Activated CD4-positive, alpha-beta T cell treated with anti-CD3 and anti-CD28 coated beads, Interleukin-2, amount 50 U/mL, for 1 hour (primary cell): ENCODE measurements around the gene LAMA3.
A peak's percentile ranks its signal among the peaks of the same experiment; 100 is the strongest.

Source experiments
- DNase-seq: peaks from one replicate; pipeline ENCODE4 v3.0.0-alpha.2; 2020

Gene LAMA3, protein sequence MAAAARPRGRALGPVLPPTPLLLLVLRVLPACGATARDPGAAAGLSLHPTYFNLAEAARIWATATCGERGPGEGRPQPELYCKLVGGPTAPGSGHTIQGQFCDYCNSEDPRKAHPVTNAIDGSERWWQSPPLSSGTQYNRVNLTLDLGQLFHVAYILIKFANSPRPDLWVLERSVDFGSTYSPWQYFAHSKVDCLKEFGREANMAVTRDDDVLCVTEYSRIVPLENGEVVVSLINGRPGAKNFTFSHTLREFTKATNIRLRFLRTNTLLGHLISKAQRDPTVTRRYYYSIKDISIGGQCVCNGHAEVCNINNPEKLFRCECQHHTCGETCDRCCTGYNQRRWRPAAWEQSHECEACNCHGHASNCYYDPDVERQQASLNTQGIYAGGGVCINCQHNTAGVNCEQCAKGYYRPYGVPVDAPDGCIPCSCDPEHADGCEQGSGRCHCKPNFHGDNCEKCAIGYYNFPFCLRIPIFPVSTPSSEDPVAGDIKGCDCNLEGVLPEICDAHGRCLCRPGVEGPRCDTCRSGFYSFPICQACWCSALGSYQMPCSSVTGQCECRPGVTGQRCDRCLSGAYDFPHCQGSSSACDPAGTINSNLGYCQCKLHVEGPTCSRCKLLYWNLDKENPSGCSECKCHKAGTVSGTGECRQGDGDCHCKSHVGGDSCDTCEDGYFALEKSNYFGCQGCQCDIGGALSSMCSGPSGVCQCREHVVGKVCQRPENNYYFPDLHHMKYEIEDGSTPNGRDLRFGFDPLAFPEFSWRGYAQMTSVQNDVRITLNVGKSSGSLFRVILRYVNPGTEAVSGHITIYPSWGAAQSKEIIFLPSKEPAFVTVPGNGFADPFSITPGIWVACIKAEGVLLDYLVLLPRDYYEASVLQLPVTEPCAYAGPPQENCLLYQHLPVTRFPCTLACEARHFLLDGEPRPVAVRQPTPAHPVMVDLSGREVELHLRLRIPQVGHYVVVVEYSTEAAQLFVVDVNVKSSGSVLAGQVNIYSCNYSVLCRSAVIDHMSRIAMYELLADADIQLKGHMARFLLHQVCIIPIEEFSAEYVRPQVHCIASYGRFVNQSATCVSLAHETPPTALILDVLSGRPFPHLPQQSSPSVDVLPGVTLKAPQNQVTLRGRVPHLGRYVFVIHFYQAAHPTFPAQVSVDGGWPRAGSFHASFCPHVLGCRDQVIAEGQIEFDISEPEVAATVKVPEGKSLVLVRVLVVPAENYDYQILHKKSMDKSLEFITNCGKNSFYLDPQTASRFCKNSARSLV (N-terminal part only)

DNA sequence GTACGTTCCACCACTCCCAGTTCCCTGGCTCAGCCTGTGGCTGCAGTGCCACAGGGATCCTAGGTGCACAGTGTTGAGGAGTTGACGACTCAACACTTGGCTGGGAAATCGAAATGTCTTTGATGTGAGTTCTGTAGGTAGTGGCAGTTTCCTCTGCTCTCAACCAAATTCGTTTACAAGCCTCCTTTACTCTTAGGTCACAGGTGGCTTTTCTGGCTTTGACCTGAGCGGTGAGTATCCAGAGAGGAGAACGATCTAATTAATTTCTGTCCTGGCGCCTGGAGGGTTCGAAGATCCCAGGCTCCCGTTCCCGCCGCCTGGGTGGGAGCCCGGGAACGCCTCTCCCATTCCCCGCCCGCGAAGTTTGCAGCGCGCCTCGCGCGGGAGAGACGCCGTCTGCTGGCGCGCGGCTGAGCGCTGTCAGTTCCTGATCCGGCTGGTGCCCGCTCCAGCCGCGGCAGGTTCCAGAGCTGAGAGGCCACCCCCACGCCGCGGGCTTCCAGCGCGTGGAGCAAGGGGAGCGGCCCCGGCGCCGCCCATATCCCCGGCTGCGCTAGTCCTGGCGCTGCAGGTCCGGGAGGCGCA lies at the start of gene LAMA3:
Gene LAMA3, plus strand, starts transcription at position 423 of the 585 bp plus-strand sequence. CDS start 231 bp downstream, outside the sequence.
- peak; percentile 20 for DNase-seq

DNA sequence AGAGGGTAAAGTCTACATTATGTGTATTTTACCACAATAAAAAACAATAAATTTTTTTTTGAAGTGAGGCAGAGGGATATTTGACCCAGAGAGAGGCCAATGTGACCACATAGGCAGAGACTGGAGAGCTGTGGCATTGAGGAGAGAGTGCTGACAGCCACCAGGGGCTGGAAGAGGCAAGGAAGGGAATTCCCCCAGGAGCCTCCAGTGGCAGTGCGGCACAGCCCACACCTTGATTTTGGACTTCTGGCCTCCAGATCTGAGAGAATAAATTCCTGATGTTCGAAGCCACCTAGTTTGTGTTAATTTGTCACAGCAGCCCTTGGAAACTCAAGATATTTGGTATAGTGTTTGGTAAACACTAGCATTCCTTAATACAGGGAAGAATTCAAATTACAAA lies 49.2 kb upstream of the LAMA3 start:
- DNase-seq: no peak

DNA sequence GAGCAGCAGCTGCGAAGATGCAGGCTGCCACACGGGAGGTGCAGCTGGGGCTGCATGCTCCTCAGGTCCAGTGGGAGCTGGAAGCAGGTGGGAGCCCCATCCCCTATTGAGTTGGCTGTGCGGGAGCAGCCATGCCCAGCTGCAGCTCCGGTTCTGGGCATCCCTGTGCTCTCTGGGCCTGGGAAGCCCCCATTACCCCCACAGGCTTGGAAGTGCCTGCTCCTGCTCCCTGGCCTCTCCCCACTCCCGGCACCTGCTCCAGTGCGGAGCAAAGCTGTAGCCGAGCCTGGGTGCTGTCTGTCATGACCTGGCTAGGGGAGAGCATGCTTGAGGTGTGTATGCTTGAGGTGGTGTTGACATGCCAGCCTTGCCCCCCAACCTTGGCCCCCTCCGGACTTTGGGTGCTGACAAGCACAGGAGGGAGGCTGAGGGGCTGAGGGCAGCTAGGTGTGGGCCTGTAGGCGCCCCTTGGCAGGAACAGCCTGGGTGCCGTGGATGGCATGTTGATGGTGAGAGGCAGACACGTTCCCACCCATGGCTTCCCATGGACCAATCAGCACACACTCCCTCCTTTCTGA lies 48.0 kb upstream of the LAMA3 start:
- no peak for DNase-seq

DNA sequence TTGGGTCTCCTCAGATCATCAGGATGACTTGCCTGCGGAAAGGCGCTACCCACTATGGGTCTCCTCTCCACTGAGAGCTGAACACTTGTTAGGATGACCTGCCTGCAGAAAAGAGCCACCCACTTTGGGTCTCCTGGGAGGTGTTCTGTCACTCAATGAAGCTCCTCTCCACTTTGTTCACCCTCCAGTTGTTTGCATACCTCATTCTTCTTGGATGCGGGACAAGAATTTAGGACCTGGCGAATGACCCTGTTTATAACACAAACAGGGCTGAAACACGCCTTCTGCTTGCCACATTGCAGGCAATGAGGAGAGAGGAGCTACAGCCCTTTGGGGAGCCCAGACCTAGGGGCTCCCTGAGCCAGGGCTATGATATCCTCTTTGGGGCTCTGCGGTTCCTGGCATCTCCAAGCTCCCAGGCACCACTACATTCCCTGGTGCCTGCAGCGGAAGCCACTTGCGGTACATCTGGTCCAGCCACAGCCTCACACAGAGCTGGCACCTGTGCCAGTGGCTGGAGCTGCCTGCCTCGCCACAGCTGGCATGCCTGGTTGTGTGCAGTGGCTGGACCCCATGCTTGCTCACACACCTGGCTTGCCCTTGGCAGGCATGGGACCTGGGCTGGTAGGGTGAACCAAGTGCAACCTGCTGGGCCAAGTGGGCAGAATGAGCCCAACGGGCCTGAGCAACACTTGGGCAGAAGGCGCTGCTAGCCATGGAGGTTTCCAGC lies 47.2 kb upstream of the LAMA3 start:
- DNase-seq: no peak

DNA sequence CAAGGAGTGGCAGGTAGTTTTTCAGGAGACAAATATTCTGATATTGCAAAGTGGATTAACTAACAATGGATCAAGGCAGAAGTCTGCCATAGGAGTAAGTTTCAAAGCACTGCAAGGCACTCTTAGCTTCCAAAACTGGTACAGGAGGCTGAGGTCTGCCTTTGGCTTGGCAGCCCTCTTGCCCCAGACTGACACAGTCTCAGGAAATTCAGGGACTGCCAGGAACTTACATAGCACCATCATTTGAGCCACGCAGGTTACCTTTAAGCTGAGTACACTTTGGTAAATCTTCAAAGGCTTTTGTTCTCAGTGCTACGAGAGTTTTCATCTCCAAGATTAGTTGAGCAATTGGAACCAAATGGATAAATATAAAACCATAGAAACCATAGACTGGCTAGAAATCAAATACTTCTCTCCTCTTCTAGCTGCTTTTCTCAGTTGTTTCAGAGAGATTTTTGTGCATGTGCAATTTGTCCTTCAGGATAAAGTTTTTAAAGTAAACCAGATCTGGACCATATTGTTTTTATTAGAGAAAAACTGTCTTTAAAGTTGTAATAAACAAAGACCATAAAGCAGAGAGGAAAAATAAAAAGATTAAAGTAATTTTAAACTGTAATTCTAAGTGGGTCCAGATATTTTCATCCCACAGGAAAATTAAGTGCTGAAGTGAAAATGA lies 45.3 kb upstream of the LAMA3 start:
- no peak for DNase-seq

DNA sequence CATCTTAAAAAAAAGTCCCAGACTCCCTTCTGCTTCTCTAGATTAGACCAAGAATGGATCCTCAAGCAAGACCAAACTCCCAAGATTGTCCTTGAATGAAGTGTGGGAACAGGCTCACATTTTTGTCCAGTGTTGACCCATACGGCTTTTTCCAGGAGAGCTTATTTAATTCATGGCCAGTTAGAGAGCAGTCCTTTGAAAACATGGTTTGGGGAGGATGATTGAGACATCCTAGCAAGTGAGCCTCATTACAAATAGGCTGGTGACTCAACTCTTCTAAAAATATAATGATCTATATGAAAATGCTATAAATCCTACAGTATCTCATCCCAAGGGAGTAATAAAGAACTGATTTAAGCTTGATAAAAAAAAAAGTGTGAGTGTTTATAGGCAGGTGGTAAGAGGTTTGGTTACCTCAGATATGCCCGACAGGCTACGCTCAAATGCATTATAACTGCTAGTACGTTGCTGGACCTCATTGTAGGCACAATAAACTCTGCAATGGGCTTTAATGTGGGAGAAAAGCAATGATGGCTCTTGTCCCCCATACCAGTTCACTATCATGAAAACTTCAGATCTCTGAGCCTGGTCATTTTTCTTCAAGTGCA lies 43.6 kb upstream of the LAMA3 start:
- no peak for DNase-seq

DNA sequence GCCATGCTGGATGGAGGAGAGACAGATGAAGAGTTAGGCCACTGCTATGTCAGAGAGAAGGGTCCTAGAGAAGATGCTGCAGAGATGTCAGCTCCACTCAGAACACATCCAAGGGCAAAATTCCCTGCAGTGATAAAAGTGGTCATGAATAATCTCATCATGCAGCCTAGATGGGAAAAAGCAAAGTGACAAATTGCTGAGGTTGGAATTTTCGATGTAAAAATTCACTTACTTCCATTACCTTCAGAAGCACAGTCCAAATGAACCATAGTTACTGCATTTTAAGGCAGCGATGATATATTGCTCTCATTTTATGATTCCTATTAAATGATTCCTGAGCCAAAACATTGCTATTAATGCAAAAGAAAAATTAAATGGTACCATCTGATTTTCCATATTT lies 43.0 kb upstream of the LAMA3 start:
- DNase-seq: no peak

DNA sequence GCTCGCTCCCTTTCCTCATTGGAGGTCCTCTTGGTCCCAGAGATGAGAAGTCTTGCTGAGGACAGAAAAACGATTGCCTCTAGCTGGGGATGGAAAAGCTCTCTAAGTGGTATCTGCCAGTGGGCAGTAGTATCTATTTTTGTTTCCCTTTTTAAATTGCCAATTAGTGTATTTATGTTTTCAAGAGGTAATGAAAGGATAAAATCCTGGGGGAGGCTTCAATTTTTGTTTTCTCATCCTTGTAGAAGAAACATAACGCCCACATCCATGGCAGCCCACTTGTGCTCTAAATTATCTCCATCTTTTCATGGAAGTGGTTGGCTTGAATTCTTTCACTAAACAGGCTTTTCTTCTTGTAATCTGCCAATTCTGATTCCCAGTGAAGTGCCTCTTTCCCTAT lies 40.8 kb upstream of the LAMA3 start:
- DNase-seq: no peak

DNA sequence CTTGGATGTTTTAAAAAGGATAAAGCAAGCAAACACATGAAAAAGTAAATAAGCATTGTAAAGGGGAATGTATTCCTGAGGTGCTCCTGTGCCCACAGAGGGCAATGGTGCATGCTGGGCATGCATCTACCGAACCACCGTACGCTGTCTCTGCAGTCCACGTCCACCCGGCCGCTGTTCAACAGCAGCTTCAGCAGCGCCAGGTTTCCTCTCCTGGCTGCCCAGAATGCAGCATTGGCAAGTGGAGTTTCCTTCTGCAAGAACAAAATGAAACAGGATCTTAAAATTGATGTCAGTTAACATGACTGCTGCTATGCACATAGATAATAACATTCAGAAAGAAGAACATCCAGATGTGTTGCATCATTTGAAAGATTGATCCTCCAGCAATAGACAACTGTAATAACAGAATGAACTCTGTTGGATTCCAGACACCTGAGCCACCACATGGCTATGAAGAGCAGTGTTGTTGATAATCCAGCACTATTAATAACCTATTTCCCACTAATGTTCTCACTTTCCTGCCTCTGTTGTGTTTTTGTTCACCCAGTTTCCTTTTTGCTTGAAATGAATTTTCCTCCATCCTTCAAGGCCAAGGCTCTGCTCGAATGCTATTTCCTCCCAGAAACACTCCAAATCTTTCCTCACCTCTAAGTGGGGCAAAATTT lies 40.2 kb upstream of the LAMA3 start:
- no peak for DNase-seq

DNA sequence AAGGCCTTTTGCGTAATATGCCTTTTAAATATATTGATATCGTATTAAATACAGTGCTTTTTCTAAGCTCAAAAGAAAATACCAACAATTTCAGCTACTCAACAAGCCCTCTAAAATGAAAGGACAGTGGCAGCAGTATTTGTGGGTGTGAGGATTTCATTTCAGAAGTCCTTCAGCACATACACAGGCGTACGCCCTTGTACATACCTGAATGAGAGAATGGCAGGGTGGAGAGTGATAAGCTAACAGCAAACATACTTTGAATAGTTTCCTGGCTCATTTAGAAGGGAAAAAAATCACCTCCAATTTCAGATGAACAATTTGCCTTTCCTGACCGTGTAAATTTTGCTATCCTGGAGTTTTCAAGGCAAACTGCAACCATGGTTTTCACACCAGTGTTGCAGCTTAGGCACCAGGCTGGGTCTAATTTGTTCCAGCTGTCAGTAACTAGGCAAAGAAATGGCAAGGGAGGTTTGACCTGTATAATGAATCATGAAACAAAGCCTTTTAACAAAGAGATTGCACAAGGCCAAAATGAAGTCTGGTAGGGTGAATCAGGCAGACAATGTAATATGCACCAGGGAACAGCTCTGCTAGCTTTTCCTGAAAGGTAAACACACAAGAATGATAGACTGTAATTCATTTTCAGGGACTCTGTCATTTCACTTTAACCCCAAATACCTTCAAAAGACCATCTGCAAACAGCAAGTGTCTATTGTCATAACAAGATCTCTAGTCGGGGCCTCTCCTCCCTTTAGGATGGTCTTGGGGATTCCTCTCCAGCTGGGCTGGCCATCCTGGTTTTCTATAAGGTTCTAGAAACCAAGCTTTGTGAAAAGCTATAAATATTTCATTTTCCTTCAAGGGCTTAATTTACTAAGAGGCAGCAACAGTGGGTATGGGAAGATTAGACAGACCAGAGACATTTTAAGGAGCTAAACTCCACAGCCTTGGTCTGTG lies 38.0 kb upstream of the LAMA3 start:
- no peak for DNase-seq

DNA sequence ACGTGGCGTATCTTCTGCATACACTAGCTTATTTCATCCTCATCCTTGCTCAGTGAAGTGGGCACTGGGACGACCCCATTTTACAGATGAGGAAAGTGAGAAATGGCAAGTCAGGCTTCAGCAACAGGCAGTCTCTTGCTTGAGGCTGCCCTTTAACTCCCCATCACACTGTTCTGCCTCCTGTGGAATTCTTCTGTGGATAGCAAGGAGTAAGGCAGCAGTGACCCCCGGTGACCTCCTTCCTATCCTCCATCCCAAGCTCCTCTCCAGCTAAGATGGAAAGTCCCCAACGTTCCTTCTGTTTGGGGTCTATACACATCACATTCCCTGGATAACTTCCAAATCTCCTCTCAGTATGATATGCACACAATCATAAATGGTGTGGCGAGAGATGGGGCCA lies 37.0 kb upstream of the LAMA3 start:
- no peak for DNase-seq

DNA sequence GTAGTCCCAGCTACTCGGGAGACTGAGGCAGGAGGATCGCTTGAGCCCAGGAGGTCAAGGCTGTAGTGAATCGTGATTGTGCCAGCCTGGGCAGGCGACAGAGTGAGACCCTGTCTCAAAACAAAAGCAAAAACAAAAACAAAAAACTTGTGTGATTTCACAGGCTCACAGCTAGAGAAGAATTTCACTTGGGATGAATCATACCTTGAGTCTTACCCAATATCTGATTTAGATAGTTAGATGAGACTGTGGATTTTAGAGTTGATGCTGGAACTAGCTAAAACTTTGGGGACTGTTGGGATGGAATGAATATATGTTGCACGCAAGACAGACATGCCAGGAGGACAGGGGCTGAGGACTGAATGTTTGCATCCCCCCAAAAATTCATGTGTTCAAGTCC lies 31.0 kb upstream of the LAMA3 start:
- no peak for DNase-seq

DNA sequence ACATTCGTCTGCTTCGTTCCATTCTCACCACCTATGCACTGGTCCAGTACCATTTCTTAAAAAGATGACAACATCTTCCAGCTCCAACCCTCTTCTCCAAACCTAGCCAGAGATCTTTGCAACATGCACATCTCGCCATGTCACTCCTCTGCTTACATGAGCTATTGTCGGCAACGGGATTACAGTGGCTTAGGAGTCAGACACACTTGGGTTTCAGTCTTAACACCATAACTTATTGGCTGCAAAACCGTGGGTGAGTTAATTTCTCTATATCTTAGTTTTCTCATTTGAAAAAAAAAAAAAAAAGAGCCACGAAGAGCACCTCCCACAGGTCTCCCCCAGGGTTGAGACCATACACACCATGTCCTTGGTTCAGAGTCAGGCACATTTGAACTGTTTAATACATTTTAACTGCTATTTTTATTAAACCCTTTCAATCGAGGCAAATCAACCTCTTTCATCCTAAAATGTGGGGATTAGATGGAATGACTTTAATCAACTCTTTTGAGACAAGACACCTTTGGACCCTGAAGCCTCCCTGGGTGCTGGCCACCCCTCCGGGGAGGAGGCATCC lies 27.4 kb upstream of the LAMA3 start:
- DNase-seq: no peak

DNA sequence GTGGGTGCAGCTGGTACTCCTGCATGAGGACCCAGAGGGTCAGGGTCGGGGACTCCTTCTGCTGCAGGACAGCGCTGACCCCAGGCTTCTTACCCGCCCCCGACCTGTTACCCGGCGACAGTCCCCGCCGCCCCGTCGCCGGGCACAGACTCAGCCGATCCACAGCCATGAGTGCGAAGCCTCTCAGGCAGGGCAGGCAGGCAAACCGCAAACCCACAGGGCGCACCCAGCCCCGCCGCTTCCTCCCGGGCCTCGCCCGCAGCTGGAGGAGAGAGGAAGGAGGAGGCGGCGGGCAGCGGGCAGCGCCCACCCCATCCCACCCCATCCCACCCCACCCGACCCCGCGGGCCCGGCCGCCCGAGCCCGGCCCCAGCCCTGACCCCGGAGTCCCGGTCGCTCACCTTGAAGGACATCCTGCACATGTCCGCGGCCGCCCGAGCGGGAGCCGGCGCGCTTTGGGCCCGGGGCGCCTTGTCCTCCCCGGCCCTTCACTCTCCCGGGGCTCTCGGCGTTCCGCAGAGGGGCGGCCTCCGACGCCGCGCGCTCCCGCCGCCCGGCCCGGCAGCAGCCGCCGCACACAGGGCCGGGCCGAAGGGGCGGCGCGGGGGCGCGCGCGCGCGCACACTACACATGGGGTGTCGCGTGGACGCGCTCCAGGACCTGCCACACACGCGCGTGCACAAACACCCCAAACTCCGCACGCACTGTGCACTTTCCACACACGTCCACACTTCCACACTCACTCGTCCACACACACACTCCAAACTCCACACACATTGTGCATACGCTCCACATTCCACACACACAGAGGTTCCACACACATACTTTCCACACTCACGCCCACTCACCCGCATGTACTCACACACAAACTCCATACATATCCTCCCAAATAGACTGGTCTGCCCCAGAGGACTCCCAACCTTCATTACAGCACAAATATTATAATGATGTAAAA lies 26.7 kb upstream of the LAMA3 start, which contains the start of gene ANKRD29:
Gene ANKRD29, minus strand, starts transcription at position 603 of the 955 bp plus-strand sequence. Its CDS starts 181 bp downstream, at position 422.
- DNase-seq: peak; percentile 40

DNA sequence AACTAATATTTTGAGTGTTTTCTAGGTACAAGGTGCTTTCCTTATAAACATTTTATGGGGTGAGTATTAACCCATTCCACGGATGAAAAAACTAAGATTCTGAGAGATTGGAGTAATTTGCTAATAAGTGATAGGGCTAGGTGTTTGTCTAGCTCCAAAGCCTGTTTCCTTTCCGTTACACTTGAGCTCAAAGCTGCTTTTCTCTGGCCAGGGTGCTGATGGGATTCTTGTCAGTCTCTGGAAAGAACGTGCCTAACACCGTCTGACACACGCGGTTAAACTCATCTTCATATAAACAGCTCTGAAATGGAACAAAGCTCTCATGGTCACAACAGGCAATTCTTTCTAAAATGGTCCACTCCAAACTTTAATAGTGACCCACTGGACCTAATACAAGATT lies 24.6 kb upstream of the LAMA3 start:
- DNase-seq: no peak

DNA sequence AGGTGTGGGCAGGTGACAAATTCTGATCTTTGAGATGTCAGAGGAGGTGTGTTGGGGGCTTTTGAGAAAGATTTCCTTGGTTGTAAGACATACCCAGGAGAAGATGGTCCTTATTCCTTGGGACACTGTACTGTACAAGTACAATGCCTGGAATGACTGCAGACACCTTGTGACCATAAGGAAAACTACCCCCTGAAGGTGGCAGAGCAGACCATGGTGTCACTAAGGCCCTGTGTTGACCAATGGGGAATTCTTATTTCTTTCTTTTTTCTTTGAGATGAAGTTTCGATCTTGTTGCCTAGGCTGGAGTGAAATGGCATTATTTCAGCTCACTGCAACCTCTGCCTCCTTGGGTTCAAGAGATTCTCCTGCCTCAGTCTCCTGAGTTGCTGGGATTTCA lies 22.1 kb upstream of the LAMA3 start:
- DNase-seq: no peak

DNA sequence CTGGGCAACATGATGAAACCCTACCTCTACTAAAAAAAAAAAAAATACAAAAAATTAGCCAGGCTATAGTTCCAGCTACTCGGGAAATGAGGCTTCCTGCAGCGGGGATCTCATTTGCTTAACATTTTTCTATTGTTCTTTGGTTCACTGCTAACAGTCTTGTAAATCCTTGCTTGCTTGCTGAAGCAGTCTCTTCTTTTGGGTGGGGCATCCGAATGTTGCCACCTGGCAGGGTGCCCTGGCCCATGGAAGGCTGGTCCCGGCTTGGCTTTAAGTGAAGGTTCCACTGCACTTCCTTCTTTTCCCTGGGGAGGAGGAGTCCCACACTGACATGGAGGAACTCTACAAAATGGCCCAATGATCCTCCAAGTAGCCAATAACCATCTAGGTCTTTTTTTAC lies 20.5 kb upstream of the LAMA3 start:
- DNase-seq: no peak
